ENCODE results near the gene ASCC1.

Gene ASCC1

GRCh38 chr10:72096115-72097000, 119.7 kb downstream of the ASCC1 start:
- DNase-seq: no peak

GRCh38 chr10:72095195-72095594, 120.9 kb downstream of the ASCC1 start:
- DNase-seq: peak in 1 of 5 experiments; percentile 53

- no peak for DNase-seq
Measured at GRCh38 chr10:72094574-72094973, 121.5 kb downstream of the ASCC1 start.

GRCh38 chr10:72093450-72093849, 122.6 kb downstream of the ASCC1 start:
- DNase-seq: no peak

- no peak for DNase-seq
Measured at GRCh38 chr10:72092987-72093386, 123.1 kb downstream of the ASCC1 start.

GRCh38 chr10:72092171-72092924, 123.7 kb downstream of the ASCC1 start:
- DNase-seq: no peak

GRCh38 chr10:72090326-72090725, 125.8 kb downstream of the ASCC1 start:
- DNase-seq: no peak

- DNase-seq: peak in 1 of 5 experiments; percentile 68
Measured at GRCh38 chr10:72089618-72090017, 126.5 kb downstream of the ASCC1 start.

- DNase-seq: peak in 4 of 5 experiments; percentile 25 to 79 (median 62)
Measured at GRCh38 chr10:72088889-72089575, 127.0 kb downstream of the ASCC1 start.

- peak; percentile 48 to 88 (median 79) for DNase-seq
Measured at GRCh38 chr10:72087969-72088888, 127.8 kb downstream of the ASCC1 start, which contains the start of gene SPOCK2. Gene SPOCK2 (minus strand): TSS chr10:72088551. CDS start chr10:72088328, 223 bp downstream.

- DNase-seq: peak in 3 of 5 experiments; percentile 20 to 75 (median 38)
Measured at GRCh38 chr10:72087392-72087968, 128.6 kb downstream of the ASCC1 start.

- DNase-seq: peak in 4 of 5 experiments; percentile 27 to 76 (median 59)
Measured at GRCh38 chr10:72086466-72087391, 129.3 kb downstream of the ASCC1 start.

GRCh38 chr10:72085864-72086465, 130.1 kb downstream of the ASCC1 start:
- DNase-seq: no peak

GRCh38 chr10:72085166-72085565, 130.9 kb downstream of the ASCC1 start:
- no peak for DNase-seq

- DNase-seq: peak in 4 of 5 experiments; percentile 39 to 89 (median 60)
Measured at GRCh38 chr10:72083790-72084459, 132.2 kb downstream of the ASCC1 start.

GRCh38 chr10:72082856-72083789, 133.0 kb downstream of the ASCC1 start:
- no peak for DNase-seq

GRCh38 chr10:72081772-72082590, 134.1 kb downstream of the ASCC1 start:
- no peak for DNase-seq
